ENCODE measurements around the gene PRKCG. TPM values are rescaled to one million over a fixed set of nuclear protein-coding genes. Genes with fewer than 3 reads are reported as not detected.

Gene PRKCG
- total and polyA plus RNA-seq, 12 donors, result 0.07 TPM; not detected in 11

GRCh38 chr19:53896682-53897081 is 14.7 kb downstream of the PRKCG start:
- DNase-seq, result no peak
- intact Hi-C loops (cut with DNase I), result no loop called here
- Histone ChIP-seq H3K27me3 (peaks cover 4 to 94% (median 87%) of the 10 kb centered on the region in 7 donors), H3K4me1 (no peaks in the 10 kb centered on the region), H3K4me3 (no peak overlapping the region), H3K36me3 (no peaks in the 10 kb centered on the region), H3K9me3 (no peaks in the 10 kb centered on the region), H3K27ac (no peak overlapping the region)
- TF ChIP-seq CTCF (IDR thresholded peaks at IDR 0.05), result no peak
- ATAC-seq, result no peak
- WGBS, 2 donors, result 50 to 58% methylated on average over 4 of the region's 4 CpGs

GRCh38 chr19:53897459-53897858 is 15.5 kb downstream of the PRKCG start:
- Histone ChIP-seq H3K4me3 (no peak overlapping the region), H3K36me3 (no peaks in the 10 kb centered on the region), H3K4me1 (no peaks in the 10 kb centered on the region), H3K9me3 (no peaks in the 10 kb centered on the region), H3K27ac (no peak overlapping the region), H3K27me3 (peaks cover 4 to 92% (median 81%) of the 10 kb centered on the region in 7 donors)
- ATAC-seq (no peak), DNase-seq (no peak)
- no peak for TF ChIP-seq CTCF (IDR thresholded peaks at IDR 0.05)
- 51 to 58% methylated on average over 4 of the region's 4 CpGs for WGBS, 2 donors
- intact Hi-C loops (cut with DNase I), result no loop called here

- Histone ChIP-seq H3K9me3 (no peaks in the 10 kb centered on the region), H3K4me1 (no peaks in the 10 kb centered on the region), H3K4me3 (no peak overlapping the region), H3K36me3 (no peaks in the 10 kb centered on the region), H3K27me3 (peaks cover 4 to 93% (median 79%) of the 10 kb centered on the region in 7 donors), H3K27ac (no peak overlapping the region)
- no peak for ATAC-seq
- WGBS, 2 donors, result 2 to 8% methylated on average over 16 of the region's 16 CpGs
- intact Hi-C loops (cut with DNase I), result no loop called here
- no peak for DNase-seq
- no peak for TF ChIP-seq CTCF (IDR thresholded peaks at IDR 0.05)
Observed at GRCh38 chr19:53898166-53898565, 16.2 kb downstream of the PRKCG start.

GRCh38 chr19:53898636-53899341 is 16.8 kb downstream of the PRKCG start:
- ATAC-seq (no peak), DNase-seq (no peak)
- 2 to 3% methylated on average over 38 to 42 of the region's 42 CpGs for WGBS, 2 donors
- TF ChIP-seq CTCF (IDR thresholded peaks at IDR 0.05), result no peak
- no peak overlapping the region for H3K27ac ChIP-seq
- H3K27me3 ChIP-seq, result peaks cover 4 to 92% (median 74%) of the 10 kb centered on the region in 7 donors
- no peaks in the 10 kb centered on the region for H3K9me3 ChIP-seq
- H3K36me3 ChIP-seq, result no peaks in the 10 kb centered on the region
- no peak overlapping the region for H3K4me3 ChIP-seq
- no peaks in the 10 kb centered on the region for H3K4me1 ChIP-seq
- intact Hi-C loops (cut with DNase I), result no loop called here

Data from heart right ventricle (tissue), 16 donors.